SU-DHL-6 (cell line): ENCODE data around the gene PDIA2.

Source experiments
- H2AFZ ChIP-seq: fragments of 200-600 bp; sonication (generic); 2 replicates; pipeline ENCODE4 v1.6.1; 2014; ENCODE audit warnings: low read depth, mild to moderate bottlenecking, moderate library complexity, mixed read lengths, antibody characterized with exemption, low read length; ENCODE audit not compliant: severe bottlenecking
- H3F3A ChIP-seq: fragments of 200-600 bp; shearing (Covaris generic); 2 replicates; pipeline ENCODE4 v1.6.0; 2016; ENCODE audit warnings: antibody characterized with exemption, mild to moderate bottlenecking; ENCODE audit not compliant: insufficient read depth
- H3K27ac ChIP-seq: fragments of 200-600 bp; sonication (generic); 2 replicates; pipeline ENCODE4 v1.5.1; 2016; ENCODE audit warnings: low read depth, mild to moderate bottlenecking, low read length, moderate library complexity, mixed read lengths
- H3K27me3 ChIP-seq: fragments of 200-600 bp; sonication (generic), shearing (Covaris generic); 2 replicates; pipeline ENCODE4 v1.6.0; 2014; ENCODE audit warnings: mild to moderate bottlenecking, low read length
- H3K36me3 ChIP-seq: fragments of 200-600 bp; sonication (generic); 2 replicates; pipeline ENCODE4 v1.6.1; 2014; ENCODE audit warnings: mild to moderate bottlenecking, low read length, mixed read lengths
- H3K4me2 ChIP-seq: fragments of 300-600, 200-600 bp; shearing (Covaris generic), sonication (generic); 2 replicates; pipeline ENCODE4 v1.6.0; 2014; ENCODE audit warnings: low read length, low read depth, mild to moderate bottlenecking; ENCODE audit not compliant: poor library complexity, severe bottlenecking
- H3K4me3 ChIP-seq: fragments of 200-600 bp; sonication (generic); 2 replicates; pipeline ENCODE4 v1.5.1; 2014; ENCODE audit warnings: antibody characterized with exemption, low read length, mild to moderate bottlenecking, mixed read lengths; ENCODE audit not compliant: insufficient read depth, poor library complexity, severe bottlenecking
- H3K79me2 ChIP-seq: fragments of 200-600 bp; sonication (generic); 2 replicates; pipeline ENCODE4 v1.6.1; 2014; ENCODE audit warnings: mild to moderate bottlenecking, low read length, moderate library complexity; ENCODE audit not compliant: insufficient read depth
- H3K9ac ChIP-seq: fragments of 200-600 bp; sonication (generic); 2 replicates; pipeline ENCODE4 v1.7.0; 2014; ENCODE audit warnings: mild to moderate bottlenecking, low read length
- H3K9me2 ChIP-seq: fragments of 200-600 bp; sonication (generic); replicated peaks from 2 replicates; pipeline ENCODE4 v1.6.1; 2014; ENCODE audit warnings: low read length; ENCODE audit not compliant: insufficient read depth
- H3K9me3 ChIP-seq: fragments of 200-600 bp; sonication (generic); 2 replicates; pipeline ENCODE4 v1.6.1; 2014; ENCODE audit warnings: low read length, mixed read lengths; ENCODE audit not compliant: insufficient read depth
- H4K20me1 ChIP-seq: fragments of 200-600 bp; sonication (generic); 2 replicates; pipeline ENCODE4 v1.6.1; 2014; ENCODE audit warnings: low read depth, mild to moderate bottlenecking, antibody characterized with exemption, low read length, moderate library complexity, mixed read lengths
- CTCF ChIP-seq: fragments of 200-600 bp; sonication (generic); IDR thresholded peaks from one replicate; pipeline ENCODE4 v1.5.1; 2017; ENCODE audit warnings: antibody characterized with exemption, mild to moderate bottlenecking, low read length, moderate library complexity; ENCODE audit not compliant: insufficient read depth, poor library complexity, severe bottlenecking
- EZH2phosphoT487 ChIP-seq: fragments of 200-600 bp; sonication (generic), shearing (Covaris generic); conservative IDR thresholded peaks from 2 replicates; pipeline ENCODE4 v1.6.1; 2018; ENCODE audit warnings: mild to moderate bottlenecking, antibody characterized with exemption, low read length, moderate library complexity, mixed read lengths

The PDIA2 gene

GRCh38 chr16:260326-260725 lies 22.6 kb upstream of the PDIA2 start:
- no peaks in the 10 kb centered on the region for H3K9me2 ChIP-seq
- H3K27me3 ChIP-seq, result no peaks in the 10 kb centered on the region
- H3K27ac ChIP-seq, result no peak overlapping the region
- H3K4me2 ChIP-seq, result no peak overlapping the region
- no peaks in the 10 kb centered on the region for H4K20me1 ChIP-seq
- H3F3A ChIP-seq, result no peaks in the 10 kb centered on the region
- H3K4me3 ChIP-seq, result no peak overlapping the region
- no peak overlapping the region for H2AFZ ChIP-seq
- no peak for TF ChIP-seq CTCF
- TF ChIP-seq EZH2phosphoT487, result no peak
- no peaks in the 10 kb centered on the region for H3K36me3 ChIP-seq
- no peaks in the 10 kb centered on the region for H3K79me2 ChIP-seq
- no peak overlapping the region for H3K9ac ChIP-seq
- no peaks in the 10 kb centered on the region for H3K9me3 ChIP-seq

- H3K4me3 ChIP-seq, result no peak overlapping the region
- H3K4me2 ChIP-seq, result no peak overlapping the region
- no peaks in the 10 kb centered on the region for H3K27me3 ChIP-seq
- H3K36me3 ChIP-seq, result no peaks in the 10 kb centered on the region
- no peaks in the 10 kb centered on the region for H3F3A ChIP-seq
- H3K79me2 ChIP-seq, result no peaks in the 10 kb centered on the region
- no peaks in the 10 kb centered on the region for H3K9me2 ChIP-seq
- no peak overlapping the region for H3K27ac ChIP-seq
- TF ChIP-seq CTCF (no peak), EZH2phosphoT487 (no peak)
- no peak overlapping the region for H2AFZ ChIP-seq
- no peak overlapping the region for H3K9ac ChIP-seq
- H3K9me3 ChIP-seq, result no peaks in the 10 kb centered on the region
- H4K20me1 ChIP-seq, result no peaks in the 10 kb centered on the region
Measured at GRCh38 chr16:261031-261691, 21.8 kb upstream of the PDIA2 start.

- Histone ChIP-seq H3K36me3 (no peaks in the 10 kb centered on the region), H3F3A (no peaks in the 10 kb centered on the region), H3K27ac (no peak overlapping the region), H4K20me1 (no peaks in the 10 kb centered on the region), H3K9me3 (no peaks in the 10 kb centered on the region), H3K9me2 (no peaks in the 10 kb centered on the region), H3K79me2 (no peaks in the 10 kb centered on the region), H3K27me3 (no peaks in the 10 kb centered on the region), H3K4me3 (no peak overlapping the region), H2AFZ (no peak overlapping the region), H3K9ac (no peak overlapping the region), H3K4me2 (no peak overlapping the region)
- no peak for TF ChIP-seq EZH2phosphoT487
- no peak for TF ChIP-seq CTCF
Measured at GRCh38 chr16:262121-262745, 20.7 kb upstream of the PDIA2 start.
